Right lobe of liver (tissue), 6 donors: ENCODE measurements around the gene SRP9. TPM values are rescaled to one million over a fixed set of nuclear protein-coding genes. Genes with fewer than 3 reads are reported as not detected.
A peak's percentile ranks its signal among the peaks of the same experiment; 100 is the strongest.
"Not testable (repeated sequence)": the region's sequence is repeated elsewhere in the genome, so short reads cannot be mapped to it uniquely, and the experiment has no call there.

Experiments
- ATAC-seq, 4 donors: fragments of 200-7000 bp; cut with Tn5 transposase; one replicate each; pipeline ENCODE4 v1.9.1; 2020; ENCODE audit warnings: mild to moderate bottlenecking in 4 of 4, moderate library complexity in 4 of 4
- DNase-seq, 3 donors: peaks; one replicate each; pipeline ENCODE4 v3.0.0-alpha.2; 2020
- H3K27ac ChIP-seq, 3 donors: fragments of 200-600 bp; one replicate each; pipeline ENCODE4 v1.8.0; 2022
- H3K27me3 ChIP-seq, 2 donors: fragments of 200-600 bp; one replicate each; pipeline ENCODE4 v1.8.0; 2022
- H3K36me3 ChIP-seq, 4 donors: fragments of 200-600 bp; sonication (generic) in 1 of 4; one replicate each; pipeline versions ENCODE4 v1.5.1 to v1.8.0; 2017 to 2022; ENCODE audit warnings: control low read depth in 1 of 4
- H3K4me1 ChIP-seq, 4 donors: fragments of 200-600 bp; sonication (generic) in 1 of 4; one replicate each; pipeline versions ENCODE4 v1.5.1 to v1.8.0; 2017 to 2022; ENCODE audit warnings: control low read depth in 1 of 4
- H3K4me3 ChIP-seq, 3 donors: fragments of 200-600 bp; one replicate each; pipeline ENCODE4 v1.8.0; 2022
- H3K9me3 ChIP-seq, 4 donors: fragments of 200-600 bp; sonication (generic) in 1 of 4; one replicate each; pipeline versions ENCODE4 v1.5.1 to v1.8.0; 2017 to 2022; ENCODE audit warnings: control low read depth in 1 of 4
- POLR2A ChIP-seq: fragments of 450-650 bp; IDR thresholded peaks from one replicate; pipeline ENCODE4 v1.6.1; 2017; ENCODE audit warnings: antibody characterized with exemption, mild to moderate bottlenecking
- WGBS: methylation state at CpG from one replicate; pipeline ENCODE4 v1.1.6; 2018; ENCODE audit warnings: low coverage, low lambda C conversion rate; ENCODE audit not compliant: insufficient coverage; ENCODE audit errors: missing lambda C conversion rate; 5-methylcytosine and 5-hydroxymethylcytosine counted together
- intact Hi-C, 2 donors: fragments of 100-400 bp; cut with DNase I; formaldehyde crosslinking; loops; one replicate each; pipeline versions ENCODE4 v1.11.2 to v1.14.1; 2022
- total RNA-seq, 6 experiments: library from RNA; depleted of rRNA in 2 of 6; stranded (reverse); fragments of >200 nt in 2 of 6; fragmentation: NEBNext Ultra II Directional in 3 of 6; extraction: Animal tissue kit (Norgen Biotek cat#: 25700) in 3 of 6; gene quantifications; one replicate each; pipeline versions ENCODE4 v1.1.0 to v1.2.4, GENCODE V29; 2016 to 2023
- TF ChIP-seq, protein P1 (sequence below), 4 donors: fragments of 200-600 bp in 3 of 4; fragments of 450-650 bp in 1 of 4; IDR thresholded peaks; one replicate each; pipeline versions ENCODE4 v1.5.1 to v1.8.0; 2016 to 2022; ENCODE audit warnings: antibody characterized with exemption in 4 of 4, mild to moderate bottlenecking in 2 of 4
- donor health status: DM: no; HTN: yes; CAD: no.
- donor health status: DM: no; HTN: no; CAD: no.
- donor health status: DM: no; HTN: no; CAD: no.
- donor health status: DM: no; HTN: yes; CAD: no.
- donor health status: DM: no; HTN: yes; CAD: no.

SRP9 gene
- total RNA-seq, 6 experiments from 2014 or later: 132 to 150 (median 141) TPM

DNA sequence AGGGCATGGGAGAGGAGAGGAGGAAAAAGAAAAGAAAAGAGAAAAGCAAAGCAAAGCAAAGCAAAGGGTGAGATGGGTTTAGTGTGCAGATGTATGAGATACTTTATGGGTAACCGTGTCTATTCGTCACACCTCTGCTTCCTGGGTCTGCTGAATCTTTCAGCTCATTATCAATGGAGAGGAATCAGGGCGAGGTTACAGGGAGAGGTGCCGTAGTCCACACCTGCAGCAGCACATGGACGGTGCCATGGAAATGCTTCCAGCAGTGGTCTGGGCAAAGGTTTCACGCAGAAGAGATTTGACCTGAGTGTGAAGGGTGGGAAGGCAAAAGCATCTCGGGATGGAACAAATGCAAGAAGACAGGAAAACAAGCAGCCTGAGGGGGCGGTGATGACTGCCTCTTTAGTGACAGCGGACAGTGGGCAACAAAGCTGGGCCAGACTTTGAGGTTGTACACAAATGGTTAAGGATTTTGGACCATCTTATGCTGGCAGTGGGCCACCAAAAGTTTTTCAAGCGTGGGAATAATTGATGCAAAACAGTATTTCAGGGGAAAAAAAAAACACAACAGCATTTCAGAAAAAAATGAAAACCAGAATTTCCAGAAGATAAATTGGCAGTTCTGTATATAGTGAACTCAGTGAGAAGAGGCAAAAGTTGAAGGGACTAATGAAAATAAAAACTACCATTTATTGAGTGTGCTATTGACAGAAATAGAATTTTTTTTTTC lies 19.5 kb upstream of the SRP9 start:
- Histone ChIP-seq H3K27me3 (no peaks in the 10 kb centered on the region), H3K4me3 (no peak overlapping the region), H3K36me3 (no peaks in the 10 kb centered on the region), H3K4me1 (peaks cover 0 to 12% (median 5%) of the 10 kb centered on the region in 4 donors), H3K27ac (no peak overlapping the region), H3K9me3 (no peaks in the 10 kb centered on the region)
- WGBS: 70% methylated on average over 10 of the region's 10 CpGs
- ATAC-seq (no peak), DNase-seq (no peak)
- intact Hi-C loops: no loop called here
- TF ChIP-seq, protein P1, sequence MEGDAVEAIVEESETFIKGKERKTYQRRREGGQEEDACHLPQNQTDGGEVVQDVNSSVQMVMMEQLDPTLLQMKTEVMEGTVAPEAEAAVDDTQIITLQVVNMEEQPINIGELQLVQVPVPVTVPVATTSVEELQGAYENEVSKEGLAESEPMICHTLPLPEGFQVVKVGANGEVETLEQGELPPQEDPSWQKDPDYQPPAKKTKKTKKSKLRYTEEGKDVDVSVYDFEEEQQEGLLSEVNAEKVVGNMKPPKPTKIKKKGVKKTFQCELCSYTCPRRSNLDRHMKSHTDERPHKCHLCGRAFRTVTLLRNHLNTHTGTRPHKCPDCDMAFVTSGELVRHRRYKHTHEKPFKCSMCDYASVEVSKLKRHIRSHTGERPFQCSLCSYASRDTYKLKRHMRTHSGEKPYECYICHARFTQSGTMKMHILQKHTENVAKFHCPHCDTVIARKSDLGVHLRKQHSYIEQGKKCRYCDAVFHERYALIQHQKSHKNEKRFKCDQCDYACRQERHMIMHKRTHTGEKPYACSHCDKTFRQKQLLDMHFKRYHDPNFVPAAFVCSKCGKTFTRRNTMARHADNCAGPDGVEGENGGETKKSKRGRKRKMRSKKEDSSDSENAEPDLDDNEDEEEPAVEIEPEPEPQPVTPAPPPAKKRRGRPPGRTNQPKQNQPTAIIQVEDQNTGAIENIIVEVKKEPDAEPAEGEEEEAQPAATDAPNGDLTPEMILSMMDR (IDR thresholded peaks at IDR 0.05): no peak
- no peak for TF ChIP-seq POLR2A

GRCh38 chr1:225759972-225760371 lies 17.7 kb upstream of the SRP9 start:
- H3K36me3 ChIP-seq, H3K4me3 ChIP-seq, DNase-seq, ATAC-seq, H3K4me1 ChIP-seq, intact Hi-C loops, H3K27ac ChIP-seq, H3K27me3 ChIP-seq, H3K9me3 ChIP-seq: not testable (repeated sequence)
- 86% methylated on average over 5 of the region's 5 CpGs for WGBS

- no peaks in the 10 kb centered on the region for H3K9me3 ChIP-seq
- no peak for TF ChIP-seq POLR2A
- TF ChIP-seq, protein P1 (IDR thresholded peaks at IDR 0.05): no peak
- H3K27me3 ChIP-seq: no peaks in the 10 kb centered on the region
- H3K4me1 ChIP-seq: peaks cover 0 to 4% (median 0%) of the 10 kb centered on the region in 4 donors
- H3K36me3 ChIP-seq: no peaks in the 10 kb centered on the region
- intact Hi-C loops: no loop called here
- 100% methylated on average over 1 of the region's 6 CpGs for WGBS
- peak in 1 of 3 donors; percentile 26 for DNase-seq
- ATAC-seq: no peak
- no peak overlapping the region for H3K27ac ChIP-seq
- no peak overlapping the region for H3K4me3 ChIP-seq
Measured at GRCh38 chr1:225760531-225760930, 17.1 kb upstream of the SRP9 start.

- H3K36me3 ChIP-seq, ATAC-seq, DNase-seq, H3K4me1 ChIP-seq, H3K9me3 ChIP-seq, intact Hi-C loops, H3K27ac ChIP-seq, H3K27me3 ChIP-seq, H3K4me3 ChIP-seq: not testable (repeated sequence)
- 91% methylated on average over 3 of the region's 6 CpGs for WGBS
Measured at GRCh38 chr1:225761395-225761794, 16.2 kb upstream of the SRP9 start.

DNA sequence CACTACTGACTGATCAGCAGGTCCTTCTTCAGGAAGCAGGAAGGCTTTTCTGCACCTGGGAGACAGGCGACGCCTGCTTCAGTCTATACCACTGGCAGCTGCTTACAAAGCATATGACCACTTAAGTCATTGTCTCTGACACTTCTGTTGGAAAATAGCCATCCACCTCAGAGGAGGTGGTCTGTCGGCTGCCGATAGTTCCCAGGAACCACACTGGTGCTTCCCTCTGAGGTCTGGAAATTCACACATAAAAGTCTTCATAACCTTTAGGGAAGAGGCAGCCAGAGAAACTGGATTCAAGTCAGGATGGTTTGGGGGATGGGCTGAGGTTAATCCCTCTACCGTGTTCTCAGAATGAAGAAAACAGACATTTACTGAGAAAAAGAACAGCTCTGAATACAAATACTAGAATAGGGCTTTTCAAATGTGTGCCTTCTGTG lies 15.6 kb upstream of the SRP9 start:
- Histone ChIP-seq H3K9me3 (no peaks in the 10 kb centered on the region), H3K27me3 (no peaks in the 10 kb centered on the region), H3K27ac (no peak overlapping the region), H3K4me1 (no peaks in the 10 kb centered on the region), H3K36me3 (no peaks in the 10 kb centered on the region), H3K4me3 (no peak overlapping the region)
- 64% methylated on average over 1 of the region's 5 CpGs for WGBS
- DNase-seq (peak in 1 of 3 donors; percentile 14), ATAC-seq (no peak)
- TF ChIP-seq, protein P1 (IDR thresholded peaks at IDR 0.05): no peak
- no peak for TF ChIP-seq POLR2A
- intact Hi-C loops: no loop called here
